ENCODE data around the gene SYF2. TPM values are rescaled to one million over a fixed set of nuclear protein-coding genes. Genes with fewer than 3 reads are reported as not detected.

Gene SYF2
- total RNA-seq, 1 experiment from 2014 or later, result 30.2 TPM

- H3K27ac ChIP-seq (ENCODE audit: low read depth, low read length, poor library complexity, severe bottlenecking), result no peak overlapping the region
- peaks cover 52% of the 10 kb centered on the region for H3K36me3 ChIP-seq (ENCODE audit: insufficient read depth, low read length, poor library complexity, severe bottlenecking)
- no peak overlapping the region for H3K4me3 ChIP-seq (ENCODE audit: low read depth, low read length, poor library complexity, severe bottlenecking)
- TF ChIP-seq EZH2 (IDR thresholded peaks at IDR 0.05; ENCODE audit: borderline replicate concordance, low read depth, low read length, poor library complexity, severe bottlenecking), result no peak
- TF ChIP-seq CTCF (conservative IDR thresholded peaks at IDR 0.05; ENCODE audit: low read depth, low read length), result no peak
- H3K27me3 ChIP-seq (replicated peaks; ENCODE audit: insufficient read depth, low read depth, low read length, poor library complexity), result no peaks in the 10 kb centered on the region
- CTCF ChIA-PET, result no interaction called here
- DNase-seq (ENCODE audit: low spot score), result no peak
- POLR2A ChIA-PET (ENCODE audit: low non-redundant PET), result no interaction called here
- no peaks in the 10 kb centered on the region for H3K4me1 ChIP-seq (ENCODE audit: insufficient read depth, low read length, poor library complexity, severe bottlenecking)
- intact Hi-C loops (cut with micrococcal nuclease; ENCODE audit: unreplicated experiment), result no loop called here
- no peaks in the 10 kb centered on the region for H3K9me3 ChIP-seq (ENCODE audit: low read depth, low read length, poor library complexity, severe bottlenecking)
- BruUV-seq (replicated peaks), result no TSS peak
Measured at GRCh38 chr1:25223471-25223870, 8.8 kb downstream of the SYF2 start.

GRCh38 chr1:25222606-25223005 is 9.7 kb downstream of the SYF2 start:
- no peak for DNase-seq (ENCODE audit: low spot score)
- Histone ChIP-seq H3K27me3 (replicated peaks; ENCODE audit: insufficient read depth, low read depth, low read length, poor library complexity) (no peaks in the 10 kb centered on the region), H3K4me3 (ENCODE audit: low read depth, low read length, poor library complexity, severe bottlenecking) (no peak overlapping the region), H3K9me3 (ENCODE audit: low read depth, low read length, poor library complexity, severe bottlenecking) (no peaks in the 10 kb centered on the region), H3K4me1 (ENCODE audit: insufficient read depth, low read length, poor library complexity, severe bottlenecking) (no peaks in the 10 kb centered on the region), H3K36me3 (ENCODE audit: insufficient read depth, low read length, poor library complexity, severe bottlenecking) (peaks cover 44% of the 10 kb centered on the region), H3K27ac (ENCODE audit: low read depth, low read length, poor library complexity, severe bottlenecking) (no peak overlapping the region)
- intact Hi-C loops (cut with micrococcal nuclease; ENCODE audit: unreplicated experiment), result no loop called here
- no TSS peak for BruUV-seq (replicated peaks)
- POLR2A ChIA-PET (ENCODE audit: low non-redundant PET), result no interaction called here
- CTCF ChIA-PET, result no interaction called here
- TF ChIP-seq EZH2 (IDR thresholded peaks at IDR 0.05; ENCODE audit: borderline replicate concordance, low read depth, low read length, poor library complexity, severe bottlenecking), result no peak
- TF ChIP-seq CTCF (conservative IDR thresholded peaks at IDR 0.05; ENCODE audit: low read depth, low read length), result no peak

DNA sequence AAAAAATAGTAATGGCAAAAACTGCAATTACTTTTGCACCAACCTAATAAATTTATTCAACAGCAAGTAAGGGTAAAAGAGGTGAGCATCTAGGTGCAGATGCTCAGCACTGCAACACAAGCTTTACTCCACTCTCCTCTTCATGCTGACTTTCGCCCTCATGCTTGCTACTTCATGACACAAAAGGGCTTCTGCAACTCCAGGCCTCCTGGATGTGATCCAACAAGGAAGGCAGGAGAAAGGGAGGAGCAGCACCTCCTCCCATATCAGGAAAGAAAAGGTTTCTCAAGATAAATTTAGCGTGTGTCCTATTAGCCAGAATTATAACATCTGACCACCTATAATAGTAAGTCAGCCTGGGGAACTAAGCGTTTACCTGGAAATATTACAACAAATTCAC is 11.6 kb downstream of the SYF2 start:
- Histone ChIP-seq H3K4me3 (ENCODE audit: low read depth, low read length, poor library complexity, severe bottlenecking) (no peak overlapping the region), H3K36me3 (ENCODE audit: insufficient read depth, low read length, poor library complexity, severe bottlenecking) (peaks cover 31% of the 10 kb centered on the region), H3K4me1 (ENCODE audit: insufficient read depth, low read length, poor library complexity, severe bottlenecking) (no peaks in the 10 kb centered on the region), H3K27me3 (replicated peaks; ENCODE audit: insufficient read depth, low read depth, low read length, poor library complexity) (no peaks in the 10 kb centered on the region), H3K9me3 (ENCODE audit: low read depth, low read length, poor library complexity, severe bottlenecking) (no peaks in the 10 kb centered on the region), H3K27ac (ENCODE audit: low read depth, low read length, poor library complexity, severe bottlenecking) (no peak overlapping the region)
- TF ChIP-seq EZH2 (IDR thresholded peaks at IDR 0.05; ENCODE audit: borderline replicate concordance, low read depth, low read length, poor library complexity, severe bottlenecking) (no peak), CTCF (conservative IDR thresholded peaks at IDR 0.05; ENCODE audit: low read depth, low read length) (no peak)
- BruUV-seq (replicated peaks), result no TSS peak
- intact Hi-C loops (cut with micrococcal nuclease; ENCODE audit: unreplicated experiment), result no loop called here
- POLR2A ChIA-PET (ENCODE audit: low non-redundant PET), result no interaction called here
- CTCF ChIA-PET, result no interaction called here
- DNase-seq (ENCODE audit: low spot score), result no peak

All from A673 (cell line).